Measurements from ENCODE around the gene PARD3.
"Not testable (repeated sequence)": the region's sequence is repeated elsewhere in the genome, so short reads cannot be mapped to it uniquely, and the experiment has no call there.

The PARD3 gene

DNA sequence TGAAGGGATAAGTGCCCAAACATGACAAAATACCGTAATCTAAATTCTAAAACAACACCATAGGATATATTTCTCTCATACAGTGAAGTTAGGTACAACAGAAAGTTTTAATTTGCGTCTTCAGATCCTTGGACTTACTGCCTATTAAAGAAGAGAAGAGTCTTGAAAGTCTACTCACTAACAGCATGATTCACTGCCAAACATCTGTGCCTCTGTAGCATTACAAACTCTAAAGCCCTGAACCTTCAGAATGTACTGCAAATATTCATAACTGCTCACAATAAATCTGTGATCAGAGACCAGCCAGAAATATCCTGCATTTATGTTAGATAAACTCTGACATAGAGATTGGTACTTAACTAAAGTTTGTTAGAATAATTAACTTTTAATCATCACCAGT, 365.3 kb downstream of the PARD3 start:
- Mint-ChIP-seq H3K27ac (no peak overlapping the region), H3K4me3 (no peak overlapping the region), H3K4me1 (no peaks in the 10 kb centered on the region), H3K36me3 (no peaks in the 10 kb centered on the region), H3K9me3 (peaks cover 4% of the 10 kb centered on the region), H3K27me3 (no peaks in the 10 kb centered on the region)

DNA sequence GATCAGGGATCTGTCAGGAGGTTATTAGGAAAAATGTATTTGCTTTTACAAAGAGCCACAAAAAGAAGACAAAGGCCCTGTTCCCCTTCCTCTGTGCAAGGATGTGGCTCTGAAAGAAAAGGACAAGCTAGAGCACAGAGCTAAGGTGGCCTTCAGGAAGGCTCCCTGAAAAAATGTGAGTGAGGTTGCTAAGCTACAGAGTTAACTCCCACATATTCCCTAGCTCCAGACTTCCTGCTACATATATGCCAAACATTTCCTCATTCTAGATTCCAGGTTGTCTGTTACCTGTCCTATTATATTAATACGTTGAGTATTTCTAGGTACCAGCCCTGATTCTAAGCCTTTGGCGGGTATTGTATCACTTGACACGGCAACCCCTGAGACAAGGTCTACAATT, 369.0 kb downstream of the PARD3 start:
- H3K4me3 Mint-ChIP-seq: no peak overlapping the region
- H3K9me3 Mint-ChIP-seq: no peaks in the 10 kb centered on the region

DNA sequence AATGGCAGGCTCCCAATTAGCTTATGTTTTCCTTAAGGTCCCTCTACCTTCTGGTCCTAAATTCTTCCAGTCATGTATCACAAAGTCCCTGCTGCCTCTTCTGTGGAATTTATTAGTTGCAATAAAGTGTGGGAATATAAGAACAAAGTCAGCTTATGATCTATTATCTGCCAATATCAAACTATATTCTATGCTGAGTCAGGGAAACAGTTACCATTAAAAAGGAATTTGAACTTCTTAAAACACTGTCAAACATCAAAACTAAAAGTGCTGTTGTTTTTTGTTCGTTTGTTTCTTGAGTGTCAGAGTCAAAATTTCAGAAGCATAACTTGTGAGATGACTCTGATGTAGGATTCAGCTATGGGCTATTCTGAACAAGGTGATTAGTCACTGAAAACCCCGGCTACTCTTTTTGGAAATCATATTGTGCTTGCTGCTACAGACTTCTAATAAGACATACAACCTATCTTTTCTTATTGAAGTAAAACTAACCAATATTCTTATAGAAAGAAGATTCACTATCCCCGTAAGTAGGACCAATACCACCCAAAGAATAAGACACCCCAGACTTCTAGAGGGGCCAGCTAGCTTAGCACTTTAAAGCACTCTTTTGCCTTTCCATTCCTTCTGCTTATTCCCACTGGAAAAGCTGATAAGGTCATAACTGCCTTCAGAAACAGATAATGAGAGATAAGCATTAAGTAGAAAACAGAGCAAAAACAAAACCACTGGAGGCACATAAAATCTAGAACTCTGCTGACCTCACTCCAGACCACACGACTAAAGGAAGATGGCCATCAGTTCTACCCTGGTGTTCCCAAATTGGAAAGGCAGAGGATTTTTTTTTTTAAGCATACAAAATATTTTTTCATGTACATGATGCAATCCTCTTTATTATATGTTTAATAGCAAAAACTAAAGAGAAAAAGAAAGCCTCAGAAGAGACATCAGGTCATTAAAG, 370.6 kb downstream of the PARD3 start:
- Mint-ChIP-seq H3K36me3 (no peaks in the 10 kb centered on the region), H3K9me3 (no peaks in the 10 kb centered on the region), H3K27me3 (peaks cover 2% of the 10 kb centered on the region), H3K4me3 (no peak overlapping the region), H3K27ac (no peak overlapping the region), H3K4me1 (no peaks in the 10 kb centered on the region)

More for the DNA sequence above, 369.0 kb downstream of the PARD3 start:
- H3K36me3 Mint-ChIP-seq: no peaks in the 10 kb centered on the region
- peaks cover 2% of the 10 kb centered on the region for H3K27me3 Mint-ChIP-seq
- no peaks in the 10 kb centered on the region for H3K4me1 Mint-ChIP-seq
- no peak overlapping the region for H3K27ac Mint-ChIP-seq

DNA sequence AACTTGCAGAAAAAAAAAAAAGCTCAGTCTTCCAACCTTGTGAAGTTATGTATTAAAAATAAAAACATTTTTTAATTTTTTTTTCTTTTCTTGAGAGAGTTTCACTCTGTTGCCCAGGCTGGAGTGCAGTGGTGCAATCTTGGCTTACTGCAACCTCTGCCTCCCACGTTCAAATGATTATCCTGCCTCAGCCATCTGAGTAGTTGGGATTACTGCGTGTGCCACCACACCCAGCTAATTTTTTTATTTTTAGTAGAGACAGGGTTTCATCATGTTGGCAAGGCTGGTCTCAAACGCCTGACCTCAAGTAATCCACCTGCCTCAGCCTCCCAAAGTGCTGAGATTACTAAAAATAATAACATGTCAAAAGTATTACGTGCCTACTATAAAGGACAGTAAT, 375.7 kb downstream of the PARD3 start:
- not testable (repeated sequence) for H3K27me3 Mint-ChIP-seq, H3K9me3 Mint-ChIP-seq, H3K4me3 Mint-ChIP-seq, H3K27ac Mint-ChIP-seq, H3K36me3 Mint-ChIP-seq, H3K4me1 Mint-ChIP-seq

DNA sequence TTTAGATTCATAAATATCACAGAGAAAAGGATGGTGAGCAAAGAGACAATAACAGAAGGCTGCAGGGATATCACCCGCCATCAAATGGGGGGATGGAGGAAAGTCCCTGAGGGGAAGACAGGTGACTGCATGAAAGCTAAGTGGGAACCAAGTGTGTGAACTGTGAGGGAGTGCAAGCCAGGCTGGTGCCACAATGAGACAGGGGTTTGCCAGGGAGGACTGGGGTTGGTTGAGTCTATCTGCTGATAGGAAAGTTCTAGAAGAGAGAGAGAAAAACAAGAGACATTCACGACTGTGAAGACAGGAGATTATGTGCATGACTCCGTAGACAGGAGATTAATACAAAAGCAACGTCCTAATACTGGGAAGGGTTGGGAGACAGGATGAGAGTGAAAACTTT, 376.4 kb downstream of the PARD3 start:
- no peaks in the 10 kb centered on the region for H3K36me3 Mint-ChIP-seq
- H3K4me3 Mint-ChIP-seq: no peak overlapping the region

DNA sequence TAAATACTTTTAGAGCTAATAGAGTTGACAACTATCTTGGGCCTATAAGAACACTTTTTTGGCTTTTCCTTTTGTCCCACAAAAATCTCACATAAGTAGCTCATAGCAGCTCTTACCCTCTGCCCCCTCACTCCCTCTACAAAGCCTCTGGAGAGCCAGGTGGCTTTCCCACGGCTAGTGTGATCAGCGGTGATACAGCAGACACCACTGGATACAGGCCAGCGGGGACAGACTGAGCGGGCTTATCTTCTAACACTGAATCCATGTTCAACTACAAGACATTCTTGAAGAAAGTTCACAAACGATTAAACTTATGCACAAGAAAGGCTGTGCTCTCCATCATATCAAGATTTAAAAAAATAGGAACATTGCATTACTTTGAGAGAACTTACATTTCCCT, 377.2 kb downstream of the PARD3 start:
- Mint-ChIP-seq H3K9me3 (no peaks in the 10 kb centered on the region), H3K4me1 (no peaks in the 10 kb centered on the region), H3K27ac (no peak overlapping the region), H3K36me3 (no peaks in the 10 kb centered on the region), H3K4me3 (no peak overlapping the region), H3K27me3 (no peaks in the 10 kb centered on the region)

More for the DNA sequence above, 376.4 kb downstream of the PARD3 start:
- Mint-ChIP-seq H3K4me1 (no peaks in the 10 kb centered on the region), H3K27me3 (no peaks in the 10 kb centered on the region), H3K27ac (no peak overlapping the region), H3K9me3 (no peaks in the 10 kb centered on the region)

DNA sequence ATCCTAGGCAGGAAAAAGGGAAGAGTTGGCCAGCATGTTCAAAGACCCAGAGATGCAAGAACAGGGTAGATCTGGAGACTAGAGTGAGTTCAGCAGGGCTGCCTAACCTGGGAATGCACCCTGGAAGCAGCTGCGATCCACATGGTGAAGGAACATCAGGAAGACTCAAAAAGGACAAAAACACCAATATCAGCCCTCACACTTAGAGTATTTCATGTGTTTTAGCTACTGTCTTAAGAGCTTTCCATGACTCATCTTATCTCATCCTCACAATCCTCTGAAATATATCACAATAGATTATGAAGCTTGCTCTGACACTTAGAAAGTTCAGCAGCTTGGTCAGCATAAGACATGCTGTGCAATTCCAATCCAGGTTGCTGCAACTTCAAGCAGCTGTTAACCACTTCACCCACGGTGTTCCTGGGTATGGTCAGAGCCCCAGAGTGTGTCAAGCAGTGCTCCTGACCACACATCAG, 380.9 kb downstream of the PARD3 start:
- H3K4me3 Mint-ChIP-seq: no peak overlapping the region
- H3K4me1 Mint-ChIP-seq: no peaks in the 10 kb centered on the region
- no peaks in the 10 kb centered on the region for H3K9me3 Mint-ChIP-seq
- H3K36me3 Mint-ChIP-seq: no peaks in the 10 kb centered on the region
- peaks cover 2% of the 10 kb centered on the region for H3K27me3 Mint-ChIP-seq
- no peak overlapping the region for H3K27ac Mint-ChIP-seq

DNA sequence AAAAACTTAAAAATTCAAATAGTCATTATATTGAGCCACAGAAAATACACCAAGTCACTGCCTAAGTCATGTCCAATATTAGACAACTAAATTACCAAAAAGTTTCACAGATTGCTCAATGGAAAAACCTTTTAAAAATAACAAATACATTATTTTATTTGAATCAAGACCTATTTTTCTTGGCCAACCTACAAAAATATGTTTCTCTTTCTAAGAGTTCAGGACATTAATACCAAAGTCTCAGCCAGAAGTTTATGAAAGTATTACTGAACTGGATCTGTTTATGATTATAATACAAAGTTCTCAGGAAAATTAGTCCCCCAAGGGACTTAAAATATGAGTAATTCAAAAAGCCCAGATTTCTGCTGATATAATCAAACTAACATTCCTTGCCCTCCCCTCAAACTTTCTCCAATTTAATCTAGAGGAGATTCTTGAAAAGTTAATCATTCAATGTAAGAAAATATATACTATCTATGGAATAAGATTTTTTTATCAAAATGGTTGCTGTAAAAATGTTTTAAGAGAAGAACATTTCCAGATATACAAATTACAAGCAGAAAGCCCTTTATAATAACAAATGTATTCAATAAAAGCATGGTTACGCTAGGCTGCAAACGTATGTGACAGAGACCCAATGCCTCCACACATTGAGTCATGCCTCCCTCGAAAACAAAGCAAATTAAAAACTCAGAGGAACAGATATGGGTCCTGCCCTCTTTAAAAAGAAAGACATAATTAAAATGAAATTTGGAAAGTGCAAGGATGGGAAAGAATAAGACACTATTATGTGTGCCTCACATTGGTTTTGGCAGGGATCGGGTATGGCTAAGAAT, 381.6 kb downstream of the PARD3 start:
- Mint-ChIP-seq H3K27ac (no peak overlapping the region), H3K4me1 (no peaks in the 10 kb centered on the region), H3K27me3 (peaks cover 2% of the 10 kb centered on the region), H3K4me3 (no peak overlapping the region), H3K36me3 (no peaks in the 10 kb centered on the region), H3K9me3 (no peaks in the 10 kb centered on the region)

DNA sequence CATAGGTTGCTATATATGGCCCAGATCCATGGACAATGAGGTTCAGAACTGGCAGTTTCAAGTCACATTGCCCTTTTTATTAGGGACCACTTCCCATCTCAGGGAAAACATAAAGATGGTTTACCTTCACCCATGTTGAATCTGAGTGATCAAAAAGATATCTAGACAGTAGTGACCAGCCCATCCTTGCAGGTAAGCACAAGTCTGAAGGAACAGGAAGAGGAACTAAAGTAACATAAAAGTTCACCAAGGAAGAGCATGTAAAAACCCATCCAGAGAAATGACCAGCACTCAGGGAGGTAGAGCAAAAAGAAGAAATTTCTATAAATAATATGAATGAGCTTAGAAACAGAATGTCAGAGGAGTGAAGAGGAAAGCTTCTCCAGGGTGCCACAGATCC, 382.5 kb downstream of the PARD3 start:
- Mint-ChIP-seq H3K27me3 (peaks cover 5% of the 10 kb centered on the region), H3K4me1 (no peaks in the 10 kb centered on the region), H3K27ac (no peak overlapping the region), H3K9me3 (no peaks in the 10 kb centered on the region), H3K4me3 (no peak overlapping the region), H3K36me3 (peaks cover 2% of the 10 kb centered on the region)

DNA sequence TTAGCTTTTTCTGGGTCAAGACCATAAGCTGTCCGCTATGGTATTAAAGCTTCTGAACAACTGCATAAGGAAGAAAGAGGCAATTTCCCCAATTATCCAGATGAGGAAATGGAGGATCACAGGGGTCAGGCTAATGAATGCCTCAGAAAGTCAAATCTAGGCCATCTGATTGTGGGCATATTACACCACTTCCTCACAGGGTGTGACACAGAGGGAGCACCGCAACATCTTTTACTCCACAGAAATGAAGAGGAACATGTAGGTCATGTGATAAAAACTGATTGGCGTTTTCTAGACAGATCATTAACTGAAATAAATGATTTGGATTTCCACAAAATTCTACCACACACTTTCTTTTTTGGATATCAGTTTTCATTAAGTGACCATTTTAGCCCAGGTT, 384.4 kb downstream of the PARD3 start:
- H3K27ac Mint-ChIP-seq: no peak overlapping the region
- no peaks in the 10 kb centered on the region for H3K4me1 Mint-ChIP-seq
- no peaks in the 10 kb centered on the region for H3K9me3 Mint-ChIP-seq
- H3K27me3 Mint-ChIP-seq: peaks cover 7% of the 10 kb centered on the region
- H3K4me3 Mint-ChIP-seq: no peak overlapping the region
- peaks cover 2% of the 10 kb centered on the region for H3K36me3 Mint-ChIP-seq

DNA sequence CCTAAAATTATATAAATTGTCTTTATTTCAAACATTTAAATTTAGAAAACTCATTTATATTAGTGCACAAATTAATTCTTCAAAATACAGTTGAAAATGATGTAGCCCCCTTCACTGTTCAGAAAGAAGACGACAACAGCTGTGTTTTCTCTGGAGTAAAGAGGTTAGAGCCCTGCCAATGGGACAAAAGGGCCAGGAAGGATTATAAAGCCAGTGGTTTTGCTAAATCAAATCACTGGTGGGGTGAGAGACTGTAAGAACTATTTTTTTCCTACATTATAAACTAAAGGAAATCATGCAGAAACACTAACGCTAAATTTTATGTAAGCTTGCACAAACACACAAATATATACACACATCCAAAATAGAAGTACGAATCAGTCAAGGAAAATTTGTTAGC, 386.6 kb downstream of the PARD3 start:
- no peak overlapping the region for H3K27ac Mint-ChIP-seq
- H3K9me3 Mint-ChIP-seq: no peaks in the 10 kb centered on the region
- peaks cover 7% of the 10 kb centered on the region for H3K27me3 Mint-ChIP-seq
- H3K4me3 Mint-ChIP-seq: no peak overlapping the region
- no peaks in the 10 kb centered on the region for H3K4me1 Mint-ChIP-seq
- peaks cover 2% of the 10 kb centered on the region for H3K36me3 Mint-ChIP-seq

DNA sequence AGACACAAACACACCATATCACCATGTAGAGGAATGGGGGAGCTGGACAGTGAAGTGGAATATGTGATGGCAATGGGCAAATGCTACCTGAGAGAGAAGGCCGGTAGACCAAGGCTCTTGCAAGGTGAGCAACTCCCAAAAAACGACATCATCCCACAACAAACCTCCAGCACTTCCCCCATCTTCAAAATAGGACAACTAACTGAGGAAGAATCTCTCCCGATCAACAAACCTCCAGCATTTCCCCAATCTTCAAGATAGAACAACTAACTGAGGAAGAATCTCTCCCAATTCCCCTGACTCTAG, 387.2 kb downstream of the PARD3 start:
- Mint-ChIP-seq H3K4me1 (no peaks in the 10 kb centered on the region), H3K9me3 (no peaks in the 10 kb centered on the region), H3K4me3 (no peak overlapping the region), H3K27ac (no peak overlapping the region), H3K36me3 (peaks cover 2% of the 10 kb centered on the region), H3K27me3 (peaks cover 7% of the 10 kb centered on the region)

DNA sequence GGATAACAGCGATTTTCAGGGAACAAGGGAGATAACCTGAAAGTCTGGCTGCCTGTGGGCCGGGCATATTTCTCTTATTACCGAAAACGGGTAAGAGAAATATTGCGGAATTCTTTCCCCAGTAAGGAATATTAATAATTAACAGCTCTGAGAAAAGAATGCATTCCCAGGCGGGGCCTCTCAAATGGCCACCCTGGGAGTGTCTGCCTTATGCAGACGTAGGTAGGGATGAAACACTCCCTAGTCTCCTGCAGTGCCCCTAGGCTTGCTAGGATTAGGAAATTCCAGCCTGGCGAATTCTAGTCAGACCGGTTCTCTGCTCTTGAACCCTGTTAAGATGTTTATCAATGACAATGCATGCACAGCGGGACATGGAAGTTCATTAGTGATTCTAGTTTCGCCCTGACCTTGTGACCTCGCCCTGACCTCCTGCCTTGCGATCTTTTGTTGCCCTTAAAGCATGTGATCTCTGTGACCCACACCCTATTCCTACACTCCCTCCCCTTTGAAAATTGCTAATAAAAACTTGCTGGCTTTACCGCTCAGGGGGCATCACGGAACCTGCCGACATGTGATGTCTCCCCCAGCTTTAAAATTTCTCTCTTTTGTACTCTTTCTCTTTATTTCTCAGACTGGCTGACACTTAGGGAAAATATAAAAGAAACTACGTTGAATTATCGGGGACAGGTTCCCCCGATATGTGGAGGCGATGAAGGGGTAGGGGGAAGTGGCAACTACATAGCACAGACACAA, 387.8 kb downstream of the PARD3 start:
- H3K4me1 Mint-ChIP-seq, H3K27ac Mint-ChIP-seq, H3K9me3 Mint-ChIP-seq, H3K36me3 Mint-ChIP-seq, H3K27me3 Mint-ChIP-seq, H3K4me3 Mint-ChIP-seq: not testable (repeated sequence)

DNA sequence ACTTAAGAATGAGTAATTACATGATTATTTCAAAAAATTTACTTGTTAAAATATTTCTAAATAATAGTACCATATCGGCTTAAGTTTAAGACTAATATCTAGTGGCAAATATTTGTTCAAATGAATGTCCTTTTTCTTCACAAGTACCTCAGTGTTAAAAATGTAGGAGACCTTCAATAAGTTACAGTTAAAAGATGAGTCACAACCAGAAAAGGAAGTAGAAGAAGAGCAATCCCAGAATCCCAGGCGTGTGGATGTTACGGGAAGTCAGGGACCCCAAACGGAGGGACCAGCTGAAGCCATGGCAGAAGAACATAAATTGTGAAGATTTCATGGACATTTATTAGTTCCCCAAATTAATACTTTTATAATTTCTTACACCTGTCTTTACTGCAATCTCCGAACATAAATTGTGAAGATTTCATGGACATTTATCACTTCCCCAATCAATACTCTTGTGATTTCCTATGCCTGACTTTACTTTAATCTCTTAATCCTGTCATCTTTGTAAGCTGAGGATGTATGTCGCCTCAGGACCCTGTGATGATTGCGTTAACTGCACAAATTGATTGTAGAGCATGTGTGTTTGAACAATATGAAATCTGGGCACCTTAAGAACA, 388.4 kb downstream of the PARD3 start:
- not testable (repeated sequence) for H3K36me3 Mint-ChIP-seq, H3K27me3 Mint-ChIP-seq, H3K9me3 Mint-ChIP-seq, H3K4me1 Mint-ChIP-seq, H3K27ac Mint-ChIP-seq, H3K4me3 Mint-ChIP-seq

DNA sequence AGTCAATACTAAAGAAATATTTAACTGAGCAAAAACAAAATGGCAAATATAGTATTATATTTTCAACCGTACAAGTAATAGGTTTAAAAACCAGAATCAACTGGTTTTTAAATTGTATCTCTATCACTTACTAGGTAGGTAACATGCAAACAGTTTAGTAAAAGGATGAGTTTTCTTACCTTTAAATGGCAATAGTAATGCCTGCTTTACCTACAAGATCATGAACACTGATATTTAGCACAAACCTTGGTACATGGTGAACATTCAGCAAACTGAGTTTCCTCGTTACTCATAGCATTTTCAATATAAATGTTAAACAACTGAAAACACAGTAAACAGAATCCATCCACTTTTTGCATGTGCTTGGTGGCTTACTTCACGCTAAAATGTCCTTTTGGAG, 389.1 kb downstream of the PARD3 start:
- H3K27me3 Mint-ChIP-seq: peaks cover 5% of the 10 kb centered on the region
- no peaks in the 10 kb centered on the region for H3K9me3 Mint-ChIP-seq
- no peak overlapping the region for H3K27ac Mint-ChIP-seq
- H3K4me3 Mint-ChIP-seq: no peak overlapping the region
- H3K36me3 Mint-ChIP-seq: peaks cover 2% of the 10 kb centered on the region
- H3K4me1 Mint-ChIP-seq: no peaks in the 10 kb centered on the region
